ENCODE data around the gene USP13. TPM values are rescaled to one million over a fixed set of nuclear protein-coding genes. Genes with fewer than 3 reads are reported as not detected.

USP13 gene
- total and polyA plus RNA-seq, 2 experiments from 2014 or later, result 9.6 to 15.7 TPM

- no peaks in the 10 kb centered on the region for H3K36me3 ChIP-seq (replicated peaks; ENCODE audit: insufficient read depth, low read depth)
- no peaks in the 10 kb centered on the region for H3K79me2 ChIP-seq
- 69% methylated on average over 6 of the region's 6 CpGs for WGBS (ENCODE audit: low lambda C conversion rate, missing lambda C conversion rate)
- TF ChIP-seq CTCF (IDR thresholded peaks at IDR 0.05; ENCODE audit: poor library complexity), result peak; percentile 54
- no peak for TF ChIP-seq EZH2 (IDR thresholded peaks at IDR 0.05; ENCODE audit: borderline replicate concordance)
- H3K4me1 ChIP-seq (ENCODE audit: insufficient read depth), result no peaks in the 10 kb centered on the region
- H3K27me3 ChIP-seq, result no peaks in the 10 kb centered on the region
- H3K9me2 ChIP-seq (replicated peaks; ENCODE audit: insufficient read depth), result no peaks in the 10 kb centered on the region
- peak; percentile 28 for DNase-seq (ENCODE audit: low spot score)
- H4K20me1 ChIP-seq (ENCODE audit: insufficient read depth, poor library complexity, severe bottlenecking), result no peaks in the 10 kb centered on the region
- no peak overlapping the region for H2AFZ ChIP-seq
- H3K9me3 ChIP-seq (ENCODE audit: low read depth), result no peaks in the 10 kb centered on the region
- no peak overlapping the region for H3K4me2 ChIP-seq
- no peak overlapping the region for H3K4me3 ChIP-seq
- H3K27ac ChIP-seq, result no peak overlapping the region
Measured at GRCh38 chr3:179750720-179751328, 98.0 kb downstream of the USP13 start.

- DNase-seq (ENCODE audit: low spot score), result peak; percentile 7
- WGBS (ENCODE audit: low lambda C conversion rate, missing lambda C conversion rate), result 88% methylated on average over 8 of the region's 8 CpGs
Measured at GRCh38 chr3:179760944-179761343, 108.1 kb downstream of the USP13 start.

DNA sequence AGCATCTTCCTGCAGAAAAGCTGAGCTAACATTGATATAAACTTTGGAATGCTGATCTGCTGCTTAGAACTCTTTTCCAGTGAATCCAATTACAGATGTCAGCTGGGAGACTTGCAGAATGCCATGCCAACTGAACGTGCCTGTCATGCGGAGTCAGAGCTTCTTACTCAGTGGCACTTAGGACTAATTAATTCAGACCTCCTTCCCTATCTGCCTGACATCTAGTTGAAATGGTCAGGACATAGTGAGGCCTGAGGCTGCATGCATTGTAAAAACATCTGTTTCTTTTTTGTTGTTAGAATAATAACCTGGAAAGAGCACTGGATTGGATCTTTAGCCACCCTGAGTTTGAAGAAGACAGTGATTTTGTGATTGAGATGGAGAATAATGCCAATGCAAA is 112.6 kb downstream of the USP13 start:
- DNase-seq (ENCODE audit: low spot score), result no peak
- Histone ChIP-seq H4K20me1 (ENCODE audit: insufficient read depth, poor library complexity, severe bottlenecking) (no peaks in the 10 kb centered on the region), H3K4me1 (ENCODE audit: insufficient read depth) (no peaks in the 10 kb centered on the region), H3K9me2 (replicated peaks; ENCODE audit: insufficient read depth) (no peaks in the 10 kb centered on the region), H3K4me2 (no peak overlapping the region), H3K27ac (no peak overlapping the region), H3K9me3 (ENCODE audit: low read depth) (no peaks in the 10 kb centered on the region), H2AFZ (no peak overlapping the region), H3K27me3 (no peaks in the 10 kb centered on the region), H3K4me3 (no peak overlapping the region), H3K36me3 (replicated peaks; ENCODE audit: insufficient read depth, low read depth) (no peaks in the 10 kb centered on the region), H3K79me2 (no peaks in the 10 kb centered on the region)
- 79% methylated on average over 2 of the region's 2 CpGs for WGBS (ENCODE audit: low lambda C conversion rate, missing lambda C conversion rate)
- no peak for TF ChIP-seq CTCF (IDR thresholded peaks at IDR 0.05; ENCODE audit: poor library complexity)
- TF ChIP-seq EZH2 (IDR thresholded peaks at IDR 0.05; ENCODE audit: borderline replicate concordance), result no peak
- TF ChIP-seq EZH2phosphoT487 (IDR thresholded peaks at IDR 0.05; ENCODE audit: low read depth, severe bottlenecking, unreplicated experiment), result no peak

More at GRCh38 chr3:179760944-179761343, 108.1 kb downstream of the USP13 start:
- Histone ChIP-seq H3K9me3 (ENCODE audit: low read depth) (no peaks in the 10 kb centered on the region), H3K9me2 (replicated peaks; ENCODE audit: insufficient read depth) (no peaks in the 10 kb centered on the region), H3K4me2 (no peak overlapping the region), H3K27ac (no peak overlapping the region), H3K27me3 (no peaks in the 10 kb centered on the region), H2AFZ (no peak overlapping the region), H3K36me3 (replicated peaks; ENCODE audit: insufficient read depth, low read depth) (no peaks in the 10 kb centered on the region), H3K79me2 (no peaks in the 10 kb centered on the region), H4K20me1 (ENCODE audit: insufficient read depth, poor library complexity, severe bottlenecking) (no peaks in the 10 kb centered on the region), H3K4me1 (ENCODE audit: insufficient read depth) (no peaks in the 10 kb centered on the region), H3K4me3 (no peak overlapping the region)
- TF ChIP-seq EZH2 (IDR thresholded peaks at IDR 0.05; ENCODE audit: borderline replicate concordance) (no peak), CTCF (IDR thresholded peaks at IDR 0.05; ENCODE audit: poor library complexity) (no peak), EZH2phosphoT487 (IDR thresholded peaks at IDR 0.05; ENCODE audit: low read depth, severe bottlenecking, unreplicated experiment) (no peak)

Measured in hepatocyte (in vitro differentiated cells).